GM19193 (cell line): Measurements from ENCODE around the gene NRXN3.

Experiments used
- POLR2A ChIP-seq: IDR thresholded peaks from 4 replicates; pipeline ENCODE4 v1.6.1; 2011; ENCODE audit not compliant: insufficient read depth, insufficient read length; ENCODE audit errors: extremely low read depth

Gene NRXN3

DNA sequence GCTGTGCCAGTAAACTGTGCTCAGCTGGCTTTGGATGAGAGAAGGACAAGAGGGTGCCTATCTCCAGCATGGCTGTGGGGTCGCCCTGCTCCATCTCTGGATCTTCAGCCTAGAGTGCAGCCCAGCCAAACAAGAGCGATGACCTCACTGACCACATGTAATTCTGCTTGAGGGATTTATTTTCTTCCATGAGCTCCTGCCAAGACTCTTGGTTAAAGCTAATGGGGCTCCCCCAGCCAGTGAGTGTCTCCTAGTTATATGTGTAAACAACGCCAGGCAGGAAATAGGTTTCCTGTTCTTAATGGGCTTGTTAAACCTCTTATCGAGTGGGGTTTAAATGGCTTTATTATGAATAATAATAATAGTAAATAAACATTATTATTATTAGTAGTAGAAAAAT, 397.2 kb downstream of the NRXN3 start:
- TF ChIP-seq POLR2A: no peak

DNA sequence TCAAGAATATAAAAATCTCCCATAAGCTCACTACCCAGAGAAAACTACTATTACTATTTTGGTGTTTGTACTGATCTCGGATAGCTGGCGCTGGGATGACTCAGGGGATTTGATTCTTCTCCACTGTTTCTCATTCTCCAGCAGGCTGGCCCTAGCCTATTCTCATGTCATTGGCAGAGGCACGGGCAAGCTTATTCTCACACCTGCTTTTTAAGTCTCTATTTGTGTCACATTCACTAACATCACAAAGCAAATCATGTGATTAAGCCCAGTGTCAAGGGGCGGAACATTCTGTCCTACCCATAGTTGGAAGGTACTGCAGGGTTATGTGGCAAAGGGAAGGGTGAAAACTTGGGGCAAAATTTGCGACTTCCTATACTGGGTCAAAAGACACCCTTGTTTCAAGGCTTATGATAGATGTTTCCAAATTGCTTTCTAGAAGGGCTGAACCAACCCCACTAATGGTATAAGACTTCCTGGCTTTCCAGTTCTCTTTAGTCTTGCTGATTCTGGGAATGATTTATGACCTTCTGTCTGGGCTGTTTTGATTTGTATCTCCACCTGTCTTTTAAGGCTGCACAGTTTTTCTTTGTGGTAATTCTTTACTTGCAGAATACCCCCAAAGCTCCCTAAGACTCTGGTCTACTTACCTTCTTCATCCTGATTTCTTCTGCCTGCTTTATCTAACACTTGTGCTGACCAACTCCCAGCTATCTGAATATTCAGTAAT, 406.4 kb downstream of the NRXN3 start:
- no peak for TF ChIP-seq POLR2A

DNA sequence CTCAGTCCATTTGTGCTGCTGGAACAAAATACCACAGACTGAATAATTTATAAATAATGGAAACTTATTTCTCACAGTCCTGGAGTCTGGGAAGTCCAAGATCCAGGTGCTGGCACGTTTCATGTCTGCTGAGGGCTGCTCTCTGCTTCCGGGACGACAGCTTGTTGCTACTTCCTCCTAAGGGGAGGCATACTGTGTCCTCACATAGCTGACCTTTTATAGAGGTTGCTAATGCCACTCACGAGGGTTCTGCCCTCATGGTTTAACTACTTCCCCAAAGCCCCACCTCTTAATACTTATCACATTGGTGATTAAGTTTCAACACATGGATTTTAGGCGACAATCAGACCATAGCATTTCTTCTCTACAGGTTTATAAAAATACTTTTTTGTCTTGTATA, 411.1 kb downstream of the NRXN3 start:
- no peak for TF ChIP-seq POLR2A

GRCh38 chr14:78586681-78587080, 416.5 kb downstream of the NRXN3 start:
- no peak for TF ChIP-seq POLR2A

DNA sequence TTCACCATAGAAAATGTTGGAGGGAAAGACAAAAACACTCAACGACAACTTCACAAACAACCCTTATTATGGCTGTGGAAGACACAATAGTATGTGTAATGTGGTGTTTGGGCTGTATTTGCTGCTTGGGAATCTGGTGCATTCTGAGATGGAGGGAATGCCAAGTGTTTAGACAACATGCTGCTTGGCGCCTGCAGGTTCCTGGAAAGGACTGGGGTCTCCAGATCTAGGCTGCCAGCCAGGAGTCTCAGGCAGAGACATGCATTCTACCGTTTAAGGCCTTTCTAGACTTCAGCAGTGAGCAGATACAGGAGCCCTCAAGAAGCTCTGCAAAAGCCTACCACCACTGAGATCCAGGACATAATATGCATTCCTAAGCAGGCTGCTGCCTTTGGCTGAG, 418.7 kb downstream of the NRXN3 start:
- TF ChIP-seq POLR2A: no peak

GRCh38 chr14:78592616-78593219, 422.5 kb downstream of the NRXN3 start:
- no peak for TF ChIP-seq POLR2A

DNA sequence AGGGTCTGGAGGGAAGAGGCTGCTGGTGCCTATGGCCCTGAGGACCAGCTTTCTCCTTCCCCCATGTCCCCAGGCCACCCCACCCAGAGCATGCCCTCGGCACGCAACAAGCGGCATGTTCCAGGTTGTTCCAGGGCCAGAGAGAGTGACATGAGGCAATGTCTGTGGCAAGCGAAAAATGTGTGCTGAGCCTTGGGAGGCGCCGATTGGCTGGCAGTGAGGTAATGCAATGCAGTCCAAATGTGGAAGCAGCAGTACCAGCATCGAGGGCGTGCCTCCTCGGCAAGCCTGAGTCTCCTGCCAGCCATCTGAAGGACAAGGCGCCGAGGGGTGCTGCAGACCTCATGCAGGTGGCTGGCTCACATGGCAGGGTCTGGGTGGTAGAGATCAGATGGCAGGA, 423.8 kb downstream of the NRXN3 start:
- TF ChIP-seq POLR2A: no peak

DNA sequence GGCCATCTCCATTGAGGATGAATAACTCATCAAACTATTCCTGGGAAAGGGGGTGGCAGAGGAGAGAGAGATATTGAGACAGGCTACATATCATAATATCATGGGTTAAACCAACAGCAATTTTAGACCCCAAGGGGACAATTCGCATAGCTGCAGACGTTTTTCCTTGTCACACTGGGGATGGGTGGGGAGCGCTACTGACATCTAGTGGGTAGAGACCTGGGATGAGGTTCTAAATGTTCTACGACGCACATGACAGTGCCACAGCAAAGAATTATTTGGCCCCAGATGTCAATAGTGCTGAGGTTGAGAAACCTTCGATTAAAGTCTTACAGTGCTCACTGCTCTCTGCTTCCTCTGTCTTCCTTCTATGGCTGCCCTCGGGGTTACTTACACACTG, 425.6 kb downstream of the NRXN3 start:
- TF ChIP-seq POLR2A: no peak

- no peak for TF ChIP-seq POLR2A
Observed at GRCh38 chr14:78598046-78598920, 428.1 kb downstream of the NRXN3 start.

DNA sequence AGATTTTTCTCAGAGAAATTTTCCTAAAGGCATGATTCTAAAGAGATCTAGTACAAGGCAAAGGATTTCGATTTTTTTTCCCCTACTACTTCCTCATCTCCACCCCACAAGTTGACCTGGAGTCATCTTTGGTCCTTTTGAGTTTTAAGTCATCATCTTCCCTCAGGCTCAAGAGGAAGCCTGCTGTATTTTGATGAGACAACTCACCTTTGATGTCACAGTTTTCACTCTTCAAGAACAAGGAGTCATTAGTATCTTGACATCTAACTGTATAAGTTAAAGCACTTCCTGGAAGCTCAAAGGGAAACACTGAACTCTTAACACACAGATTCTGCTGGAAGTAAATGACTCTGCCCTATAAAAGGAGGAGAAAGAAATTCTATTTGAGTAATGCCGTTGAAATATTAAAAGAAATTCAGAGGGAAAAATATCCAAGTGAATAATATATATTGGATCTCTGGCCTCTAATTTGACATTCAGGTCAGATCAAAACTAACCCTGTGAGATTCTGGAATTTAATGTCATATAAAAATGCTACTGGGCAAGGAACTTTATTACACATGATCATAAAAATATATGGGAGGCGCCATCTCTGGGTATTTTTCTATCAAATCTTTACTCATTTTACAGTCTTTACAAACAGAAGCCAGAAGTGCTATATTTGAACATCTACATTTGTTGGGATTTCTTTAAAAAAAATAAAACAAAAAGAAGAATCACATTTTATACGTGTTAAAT, 435.0 kb downstream of the NRXN3 start:
- TF ChIP-seq POLR2A: no peak

- TF ChIP-seq POLR2A: no peak
Observed at GRCh38 chr14:78605897-78606500, 435.8 kb downstream of the NRXN3 start.

GRCh38 chr14:78608998-78609787, 439.0 kb downstream of the NRXN3 start:
- no peak for TF ChIP-seq POLR2A

DNA sequence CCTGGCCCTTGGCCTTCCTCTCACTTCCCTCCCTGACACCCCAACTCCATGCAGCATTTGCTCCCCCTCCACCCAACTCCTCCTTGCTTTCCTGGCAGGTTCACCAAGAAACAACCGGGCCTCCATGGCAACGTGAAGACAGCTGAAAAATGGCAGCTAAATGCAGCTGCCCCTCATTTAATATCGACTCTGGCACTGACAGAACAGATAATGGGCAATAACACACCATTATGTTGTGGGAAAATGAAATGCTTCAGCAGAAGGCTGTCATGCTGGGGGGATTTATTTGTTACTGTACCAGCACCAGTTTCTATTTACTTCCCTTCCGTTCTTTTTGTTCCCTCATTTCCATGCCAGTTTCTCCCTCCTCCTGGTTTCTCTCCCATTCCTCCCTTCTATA, 440.8 kb downstream of the NRXN3 start:
- no peak for TF ChIP-seq POLR2A
